Heart right ventricle (tissue), 16 donors: ENCODE results near the gene BCL10. TPM values are rescaled to one million over a fixed set of nuclear protein-coding genes. Genes with fewer than 3 reads are reported as not detected.

ENCODE experiments used
- ATAC-seq, 8 donors: fragments of 200-7000 bp; cut with Tn5 transposase; one replicate each; pipeline ENCODE4 v1.9.1; 2020; ENCODE audit warnings: mild to moderate bottlenecking in 8 of 8, moderate library complexity in 8 of 8, moderate number of reproducible peaks in 1 of 8
- DNase-seq, 2 donors: peaks; one replicate each; pipeline ENCODE4 v3.0.0-alpha.2; 2020
- H3K27ac ChIP-seq, 10 donors: fragments of 200-600 bp; sonication (generic) in 2 of 10; one replicate each; pipeline versions ENCODE4 v1.5.0 to v1.8.0; 2020 to 2022; ENCODE audit warnings: mild to moderate bottlenecking in 3 of 10
- H3K27me3 ChIP-seq, 7 donors: fragments of 200-600 bp; one replicate each; pipeline ENCODE4 v1.8.0; 2021 to 2022; ENCODE audit warnings: mild to moderate bottlenecking in 2 of 7
- H3K36me3 ChIP-seq, 9 donors: fragments of 200-600 bp; sonication (generic) in 1 of 9; one replicate each; pipeline versions ENCODE4 v1.5.0 to v1.8.0; 2020 to 2022; ENCODE audit warnings: mild to moderate bottlenecking in 2 of 9
- H3K4me1 ChIP-seq, 9 donors: fragments of 200-600 bp; sonication (generic) in 1 of 9; one replicate each; pipeline versions ENCODE4 v1.5.0 to v1.8.0; 2020 to 2022; ENCODE audit warnings: mild to moderate bottlenecking in 4 of 9
- H3K4me3 ChIP-seq, 10 donors: fragments of 200-600 bp; sonication (generic) in 2 of 10; one replicate each; pipeline versions ENCODE4 v1.5.0 to v1.8.0; 2020 to 2022; ENCODE audit warnings: mild to moderate bottlenecking in 7 of 10, moderate library complexity in 2 of 10
- H3K9me3 ChIP-seq, 11 donors: fragments of 200-600 bp in 10 of 11; sonication (generic) in 2 of 11; one replicate each; pipeline versions ENCODE4 v1.5.0 to v1.8.0; 2013 to 2022; ENCODE audit warnings: mild to moderate bottlenecking in 2 of 11, control low read depth in 1 of 11, moderate library complexity in 1 of 11
- WGBS, 2 donors: extraction: QIAGEN DNeasy Blood & Tissue Kit; methylation state at CpG; one replicate each; pipeline ENCODE4 v1.1.7; 2013; ENCODE audit warnings: inconsistent platforms in 1 of 2; 5-methylcytosine and 5-hydroxymethylcytosine counted together
- intact Hi-C, 10 donors: fragments of 100-400 bp; cut with DNase I; formaldehyde crosslinking; loops; one replicate each; pipeline versions ENCODE4 v1.11.1 to v1.14.2; 2022
- polyA plus RNA-seq, 2 donors: library from polyadenylated mRNA; stranded (reverse); fragments of 200-250 nt; gene quantifications; one replicate each; pipeline ENCODE4 v1.2.3, GENCODE V29; 2013
- total RNA-seq, 10 donors: library from RNA; stranded (reverse); fragmentation: NEBNext Ultra II Directional in 3 of 10; extraction: Animal tissue kit (Norgen Biotek cat#: 25700) in 3 of 10; gene quantifications; one replicate each; pipeline versions ENCODE4 v1.2.1 to v1.2.4, GENCODE V29; 2021 to 2023
- TF ChIP-seq, protein P1 (sequence below), 9 donors: fragments of 200-600 bp; sonication (generic) in 2 of 9; IDR thresholded peaks; one replicate each; pipeline versions ENCODE4 v1.5.0 to v1.8.0; 2021 to 2022; ENCODE audit warnings: antibody characterized with exemption in 9 of 9, mild to moderate bottlenecking in 5 of 9, moderate library complexity in 1 of 9
- donor health status: Arrhythmogenic right ventricular cardiomyopathy.
- donor health status: ischemic (EF 13 %, LVEDD 7.1; RV severe dilation, severe dysfunction).
- donor health status: healthy with polysubstance abuse.
- donor health status: DM: no; HTN: yes; CAD: no.
- donor health status: DM: no; HTN: no; CAD: no.
- donor health status: ischemic (EF 25% LVEDD 6.9; RV normal size, moderate dysfunction).
- donor health status: ischemic (EF 25% LVEDD 5.7; RV mildly dilated, moderate dysfunction).
- donor health status: healthy.
- donor health status: DM: yes; HTN: yes; CAD: no.
- donor health status: Ischemic cardiomyopathy.
- donor health status: ischemic (EF 35%, LVEDD 5.7; RV mildly dilated, moderate dysfunction).
- donor health status: nonischemic (EF 11% LVEDD 7.7; RV severe dilation, severe dysfunction).
- donor health status: DM: yes; HTN: yes; CAD: no.
- donor health status: PGD.
- donor health status: ischemic (EF 29% LVEDD 5.4; RV normal size, mild dysfunction).
- donor health status: nonischemic (EF 23%, LVEDD 6.1; RV moderate dilation, normal function).

BCL10 gene
- total and polyA plus RNA-seq, 12 donors = 4.1 to 15.3 (median 8.9) TPM

DNA sequence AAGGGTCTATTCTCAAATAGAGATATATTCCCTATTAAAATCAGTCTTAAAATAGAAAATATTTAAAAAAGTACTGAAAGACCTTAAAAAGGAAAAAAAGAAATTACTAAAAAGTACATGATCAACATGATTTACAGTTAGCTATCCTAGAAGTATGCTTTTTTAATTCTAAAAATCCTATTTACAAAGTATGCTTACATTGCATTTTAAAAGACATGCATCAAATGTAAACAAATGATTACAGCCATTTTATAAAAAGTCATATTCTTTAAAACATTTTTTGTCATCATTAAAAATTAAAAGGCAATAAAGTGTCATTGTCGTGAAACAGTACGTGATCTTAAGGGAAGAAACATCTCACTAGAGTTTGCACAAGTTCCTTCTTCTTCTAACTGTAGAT is 9.1 kb downstream of the BCL10 start:
- TF ChIP-seq, protein P1, sequence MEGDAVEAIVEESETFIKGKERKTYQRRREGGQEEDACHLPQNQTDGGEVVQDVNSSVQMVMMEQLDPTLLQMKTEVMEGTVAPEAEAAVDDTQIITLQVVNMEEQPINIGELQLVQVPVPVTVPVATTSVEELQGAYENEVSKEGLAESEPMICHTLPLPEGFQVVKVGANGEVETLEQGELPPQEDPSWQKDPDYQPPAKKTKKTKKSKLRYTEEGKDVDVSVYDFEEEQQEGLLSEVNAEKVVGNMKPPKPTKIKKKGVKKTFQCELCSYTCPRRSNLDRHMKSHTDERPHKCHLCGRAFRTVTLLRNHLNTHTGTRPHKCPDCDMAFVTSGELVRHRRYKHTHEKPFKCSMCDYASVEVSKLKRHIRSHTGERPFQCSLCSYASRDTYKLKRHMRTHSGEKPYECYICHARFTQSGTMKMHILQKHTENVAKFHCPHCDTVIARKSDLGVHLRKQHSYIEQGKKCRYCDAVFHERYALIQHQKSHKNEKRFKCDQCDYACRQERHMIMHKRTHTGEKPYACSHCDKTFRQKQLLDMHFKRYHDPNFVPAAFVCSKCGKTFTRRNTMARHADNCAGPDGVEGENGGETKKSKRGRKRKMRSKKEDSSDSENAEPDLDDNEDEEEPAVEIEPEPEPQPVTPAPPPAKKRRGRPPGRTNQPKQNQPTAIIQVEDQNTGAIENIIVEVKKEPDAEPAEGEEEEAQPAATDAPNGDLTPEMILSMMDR (IDR thresholded peaks at IDR 0.05) = no peak
- Histone ChIP-seq H3K27me3 (no peaks in the 10 kb centered on the region), H3K36me3 (peaks cover 0 to 100% (median 45%) of the 10 kb centered on the region in 9 donors), H3K4me1 (peaks cover 0 to 22% (median 7%) of the 10 kb centered on the region in 9 donors), H3K9me3 (no peaks in the 10 kb centered on the region), H3K27ac (no peak overlapping the region), H3K4me3 (no peak overlapping the region)
- intact Hi-C loops = no loop called here
- DNase-seq (no peak), ATAC-seq (no peak)
- 90 to 95% methylated on average over 2 of the region's 2 CpGs for WGBS, 2 donors

DNA sequence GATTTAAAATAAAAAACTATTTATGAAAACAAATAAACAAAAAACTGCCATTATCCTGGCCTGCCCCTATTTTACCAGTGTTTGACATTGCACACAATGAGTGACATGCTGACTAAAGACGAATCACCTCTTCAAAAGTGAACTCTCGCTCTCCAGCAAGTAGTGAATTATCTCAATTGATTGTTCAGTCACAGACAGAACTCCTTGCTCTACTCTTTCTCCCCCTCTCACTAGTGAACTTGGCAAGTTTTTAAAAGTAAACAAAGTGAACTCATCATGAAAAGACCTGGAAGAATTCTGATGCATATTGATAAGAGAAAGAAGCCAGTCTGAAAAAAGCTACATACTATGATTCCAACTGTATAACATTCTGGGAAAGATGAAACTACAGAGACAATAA is 12.3 kb downstream of the BCL10 start:
- no peak overlapping the region for H3K27ac ChIP-seq
- ATAC-seq (no peak), DNase-seq (no peak)
- no peak overlapping the region for H3K4me3 ChIP-seq
- H3K36me3 ChIP-seq = peaks cover 0 to 69% (median 26%) of the 10 kb centered on the region in 9 donors
- H3K4me1 ChIP-seq = peaks cover 0 to 12% (median 7%) of the 10 kb centered on the region in 9 donors
- 81 to 93% methylated on average over 2 of the region's 2 CpGs for WGBS, 2 donors
- H3K9me3 ChIP-seq = no peaks in the 10 kb centered on the region
- H3K27me3 ChIP-seq = no peaks in the 10 kb centered on the region
- intact Hi-C loops = no loop called here
- TF ChIP-seq, protein P1 (IDR thresholded peaks at IDR 0.05) = no peak

DNA sequence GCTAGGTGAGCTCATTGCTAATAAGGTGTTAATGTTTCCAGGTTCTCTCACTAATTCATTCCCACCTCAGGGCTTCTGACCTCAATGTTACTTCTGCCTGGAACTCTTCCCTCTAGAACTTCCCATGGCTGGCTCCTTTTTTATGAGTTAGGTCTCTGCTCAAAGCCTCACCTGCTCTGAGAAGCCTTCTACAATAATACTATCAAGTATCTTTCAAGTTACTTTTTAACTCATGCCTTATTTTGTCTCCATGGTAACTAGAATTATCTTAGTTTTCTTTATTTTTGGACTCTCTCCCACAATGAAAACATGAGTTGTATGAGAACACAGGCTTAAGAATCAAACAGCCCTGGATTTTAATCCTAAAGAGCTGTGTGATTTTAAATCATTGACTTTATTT is 13.4 kb downstream of the BCL10 start:
- no peak for ATAC-seq

DNA sequence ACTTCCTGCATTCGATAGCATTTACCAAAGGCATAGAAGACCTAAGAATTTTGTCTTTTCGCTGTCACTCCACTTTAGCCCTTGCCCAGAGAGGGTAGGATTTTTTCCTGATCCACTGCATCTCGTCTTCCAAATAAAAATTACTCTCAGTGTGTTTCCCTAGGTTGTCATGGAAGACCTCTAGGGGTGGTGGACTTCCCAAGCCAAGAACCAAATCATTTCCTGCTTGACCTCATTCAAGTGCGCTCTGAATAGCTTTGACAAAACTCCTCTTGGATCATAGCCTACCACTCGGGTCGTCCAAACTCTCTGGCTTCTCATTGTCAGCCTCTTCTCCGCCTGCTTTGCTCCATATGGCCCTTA is 16.5 kb downstream of the BCL10 start:
- H3K27me3 ChIP-seq = no peaks in the 10 kb centered on the region
- H3K4me3 ChIP-seq = peak overlapping the region; percentile 76 to 98 (median 90)
- DNase-seq (peak in 1 of 2 donors; percentile 73), ATAC-seq (peak; percentile 73 to 90 (median 84))
- TF ChIP-seq, protein P1 (IDR thresholded peaks at IDR 0.05) = peak in 2 of 9 donors; percentile 41 to 47
- intact Hi-C loops = loop anchor here in 8 of 10 donors (2.0 to 10.0 kb wide), 6 partner anchors 17 to 318 kb away; partner anchors contain the start of gene BCL10 (in 1 of the 8)
- H3K9me3 ChIP-seq = no peaks in the 10 kb centered on the region
- 17 to 18% methylated on average over 7 of the region's 7 CpGs for WGBS, 2 donors
- peaks cover 0 to 62% (median 21%) of the 10 kb centered on the region in 9 donors for H3K36me3 ChIP-seq
- H3K4me1 ChIP-seq = peaks cover 6 to 41% (median 29%) of the 10 kb centered on the region in 9 donors
- peak overlapping the region; percentile 78 to 95 (median 87) for H3K27ac ChIP-seq

More for the DNA sequence above, 13.4 kb downstream of the BCL10 start:
- H3K4me1 ChIP-seq = peaks cover 3 to 20% (median 14%) of the 10 kb centered on the region in 9 donors
- no peaks in the 10 kb centered on the region for H3K27me3 ChIP-seq
- H3K4me3 ChIP-seq = no peak overlapping the region
- H3K36me3 ChIP-seq = peaks cover 0 to 62% (median 17%) of the 10 kb centered on the region in 9 donors
- intact Hi-C loops = no loop called here
- TF ChIP-seq, protein P1 (IDR thresholded peaks at IDR 0.05) = no peak
- no peak for DNase-seq
- no peaks in the 10 kb centered on the region for H3K9me3 ChIP-seq
- H3K27ac ChIP-seq = no peak overlapping the region
